GM21576 (cell line): ENCODE measurements around the gene SSBP3.
"Not testable (repeated sequence)": the region's sequence is repeated elsewhere in the genome, so short reads cannot be mapped to it uniquely, and the experiment has no call there.

ENCODE experiments used
- ATAC-seq: cut with Tn5 transposase; IDR thresholded peaks from one replicate; pipeline ENCODE4 v1.9.1; 2021; ENCODE audit warnings: mild to moderate bottlenecking, moderate library complexity; ENCODE audit not compliant: unreplicated experiment

SSBP3 gene

GRCh38 chr1:54355931-54356679, 50.1 kb downstream of the SSBP3 start:
- no peak for ATAC-seq

- no peak for ATAC-seq
Observed at GRCh38 chr1:54354899-54355298, 51.3 kb downstream of the SSBP3 start.

DNA sequence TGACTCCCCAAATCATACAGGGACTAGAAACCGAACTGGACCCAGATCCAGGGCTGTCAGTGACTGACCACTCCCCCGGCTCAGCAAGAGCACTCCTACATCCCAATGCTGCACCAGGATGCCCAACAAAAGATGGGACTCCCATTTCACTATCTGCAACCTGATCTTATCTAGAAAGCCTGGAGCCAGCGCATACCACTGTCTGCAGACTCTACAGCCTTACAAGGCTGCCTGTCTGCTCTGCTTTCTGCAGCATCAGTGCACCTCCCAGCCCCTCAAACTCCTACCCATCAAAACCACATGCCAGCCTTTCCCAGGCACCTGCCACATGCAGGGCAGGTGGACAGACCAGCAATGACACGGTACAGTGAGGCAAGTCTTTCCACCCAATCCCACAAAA, 52.2 kb downstream of the SSBP3 start:
- ATAC-seq: no peak

- no peak for ATAC-seq
Observed at GRCh38 chr1:54352755-54353154, 53.4 kb downstream of the SSBP3 start.

GRCh38 chr1:54350360-54350759, 55.8 kb downstream of the SSBP3 start:
- no peak for ATAC-seq

DNA sequence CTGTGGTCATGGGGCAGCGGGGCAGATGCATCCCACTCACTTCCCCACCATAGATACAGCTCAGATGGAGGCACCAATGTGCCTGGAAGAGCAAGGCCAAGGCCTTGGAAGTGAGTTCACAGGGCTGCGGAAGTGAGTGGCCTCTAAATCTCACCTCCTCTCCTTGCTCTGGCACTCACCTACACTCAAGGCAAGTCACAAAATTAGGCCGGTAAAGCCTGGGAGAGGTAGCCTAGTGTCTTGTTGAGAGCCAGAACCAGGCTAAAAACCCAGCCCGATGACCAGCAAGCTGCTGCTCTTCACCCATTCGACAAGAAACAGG, 57.5 kb downstream of the SSBP3 start:
- ATAC-seq: no peak

DNA sequence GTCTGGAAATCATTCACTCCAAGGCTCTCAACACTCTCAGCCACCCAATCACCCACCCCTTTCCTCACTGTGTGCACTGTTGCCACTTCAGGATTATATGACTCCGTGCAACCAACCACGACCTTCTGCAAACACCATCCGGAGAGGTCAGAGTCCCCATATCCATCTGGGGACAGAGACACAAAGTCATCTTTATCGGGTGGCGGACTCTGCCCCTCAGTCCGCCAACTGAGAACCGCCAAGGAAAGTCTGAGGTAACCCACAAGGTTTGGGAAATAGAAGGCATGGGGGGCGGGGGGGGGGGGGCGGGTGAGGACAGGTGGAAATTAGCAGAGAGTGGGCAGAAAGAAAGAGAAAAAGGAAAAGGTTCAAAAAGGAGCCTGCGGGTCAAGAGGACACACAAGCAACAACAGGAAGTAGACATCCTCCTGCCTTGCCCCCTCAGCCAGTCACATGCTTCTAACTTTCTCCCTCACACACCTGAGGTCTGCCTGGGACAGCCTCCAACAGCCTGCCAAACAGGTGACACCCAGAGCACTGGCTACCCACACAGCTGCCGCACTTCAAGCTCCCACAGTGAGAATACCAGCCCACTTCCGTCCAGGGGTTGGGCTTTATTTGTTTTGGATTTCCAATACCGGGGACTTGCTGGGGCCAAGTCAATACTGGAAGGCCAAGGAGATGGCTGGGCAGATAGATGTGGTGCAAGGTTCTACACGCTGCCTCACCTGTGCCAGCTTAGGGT, 58.1 kb downstream of the SSBP3 start:
- no peak for ATAC-seq

DNA sequence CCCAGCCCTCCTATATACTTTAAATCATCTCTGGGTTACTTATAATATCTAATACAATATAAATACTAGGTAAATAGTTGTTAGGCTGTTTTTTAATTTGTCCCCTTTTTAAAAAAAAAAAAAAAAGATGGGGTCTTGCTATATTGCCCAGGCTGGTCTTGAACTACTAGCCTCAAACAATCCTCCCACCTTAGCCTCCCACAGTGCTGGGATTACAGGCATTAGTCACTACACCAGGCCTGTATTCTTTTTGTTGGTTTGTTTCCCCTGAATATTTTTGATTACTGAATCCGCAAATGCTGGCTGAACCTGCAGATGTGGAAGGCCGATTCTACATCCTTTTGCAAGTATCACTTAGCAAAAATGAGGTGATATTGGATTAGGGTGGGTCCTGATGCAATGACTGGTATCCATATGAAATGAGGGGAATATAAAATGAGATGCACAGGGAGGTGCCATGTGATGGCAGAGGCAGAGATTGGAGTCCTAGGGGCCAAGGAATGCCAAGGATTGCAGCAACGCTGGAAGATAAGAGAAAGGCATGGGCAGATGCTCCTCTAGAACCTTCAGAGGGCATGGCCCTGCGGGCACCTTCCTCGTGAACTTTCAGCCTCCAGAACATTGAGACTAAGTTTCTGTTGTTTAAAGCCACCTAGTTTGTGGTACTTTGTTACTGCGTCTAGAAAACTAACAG, 58.8 kb downstream of the SSBP3 start:
- ATAC-seq: no peak

- not testable (repeated sequence) for ATAC-seq
Observed at GRCh38 chr1:54345548-54345947, 60.6 kb downstream of the SSBP3 start.

GRCh38 chr1:54345116-54345515, 61.1 kb downstream of the SSBP3 start:
- ATAC-seq: no peak

- ATAC-seq: no peak
Observed at GRCh38 chr1:54342742-54343687, 63.2 kb downstream of the SSBP3 start.

- ATAC-seq: no peak
Observed at GRCh38 chr1:54342288-54342687, 63.9 kb downstream of the SSBP3 start.

DNA sequence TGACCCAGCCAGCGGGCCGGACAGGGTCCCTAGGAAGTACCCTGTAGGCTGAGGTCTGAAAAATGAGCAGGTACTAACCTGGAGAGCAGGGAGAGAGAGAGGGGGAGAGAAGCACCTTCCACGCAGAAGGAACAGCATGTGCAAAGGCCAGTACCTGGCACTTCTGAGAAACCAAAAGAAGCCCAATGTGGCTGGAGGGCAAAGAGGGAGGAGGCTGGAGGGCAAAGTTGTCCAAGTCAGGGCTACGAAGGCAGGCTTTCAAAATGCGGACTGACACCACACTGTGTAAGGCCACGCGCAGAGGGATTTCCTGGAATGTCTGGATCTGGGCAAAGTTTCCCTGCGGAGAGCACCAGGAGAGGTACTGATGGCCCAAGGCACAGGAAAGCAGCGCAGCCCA, 64.4 kb downstream of the SSBP3 start:
- ATAC-seq: no peak

DNA sequence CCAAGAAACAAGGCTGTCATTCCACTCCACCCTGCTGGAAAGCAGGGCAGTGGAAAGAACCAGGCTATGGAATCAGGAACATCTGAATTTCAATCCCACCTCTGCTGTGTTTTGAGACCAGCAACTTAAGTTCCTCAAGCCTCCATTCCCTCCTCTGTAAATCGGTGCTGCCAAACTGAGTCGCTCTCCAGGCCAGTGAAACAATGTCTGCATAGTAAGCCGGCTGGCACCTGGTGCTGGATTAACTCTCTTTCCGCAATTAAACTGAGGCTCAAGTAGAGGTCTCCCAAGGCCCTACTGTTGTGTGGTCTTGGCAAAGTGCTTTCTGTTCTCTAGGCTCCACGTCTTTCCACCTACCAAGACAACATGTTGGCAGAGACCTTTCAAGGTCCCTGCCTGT, 65.3 kb downstream of the SSBP3 start:
- no peak for ATAC-seq

- ATAC-seq: no peak
Observed at GRCh38 chr1:54340434-54340833, 65.8 kb downstream of the SSBP3 start.

GRCh38 chr1:54339126-54339525, 67.1 kb downstream of the SSBP3 start:
- no peak for ATAC-seq

DNA sequence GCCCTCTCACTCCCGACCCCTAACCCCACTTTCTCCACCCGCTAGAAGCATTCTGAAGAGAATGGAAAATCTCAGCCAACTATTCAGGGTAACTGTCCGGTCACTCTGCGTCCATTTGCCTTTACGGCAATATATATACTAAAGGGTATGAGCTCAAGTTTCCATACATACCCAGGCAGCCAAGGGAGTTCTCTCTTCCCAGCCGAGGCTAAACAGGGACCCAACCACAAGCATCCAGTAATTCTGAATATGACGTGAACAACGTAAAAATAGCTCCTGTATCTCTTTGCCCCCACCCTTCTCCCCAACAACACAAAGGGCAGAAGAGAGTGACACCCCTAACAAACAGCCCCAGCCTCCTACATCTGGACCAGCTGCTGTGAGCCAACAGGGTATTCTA, 67.7 kb downstream of the SSBP3 start:
- ATAC-seq: no peak

- no peak for ATAC-seq
Observed at GRCh38 chr1:54337928-54338327, 68.3 kb downstream of the SSBP3 start.

DNA sequence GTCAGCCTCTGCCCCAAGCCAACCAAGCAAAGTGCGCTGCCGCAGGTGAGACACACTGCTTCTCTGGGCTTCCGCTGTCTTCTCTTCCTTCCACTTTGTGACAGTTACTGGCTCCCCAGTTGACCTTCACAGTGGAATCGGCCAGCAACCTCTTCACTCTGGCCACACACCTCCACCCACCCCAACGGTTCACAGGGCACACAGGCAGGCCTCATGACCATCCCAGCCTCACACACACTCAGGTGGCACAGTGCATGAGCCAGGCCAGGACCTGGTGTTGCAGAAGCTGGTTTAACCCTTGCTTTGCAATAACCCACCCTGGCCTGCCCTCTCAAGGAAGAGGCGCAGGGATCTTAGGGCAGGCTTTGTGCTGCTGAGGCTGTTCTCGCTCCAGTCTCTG, 69.2 kb downstream of the SSBP3 start:
- no peak for ATAC-seq

- no peak for ATAC-seq
Observed at GRCh38 chr1:54336116-54336515, 70.1 kb downstream of the SSBP3 start.

- no peak for ATAC-seq
Observed at GRCh38 chr1:54335755-54336108, 70.5 kb downstream of the SSBP3 start.
